ENCODE results near the gene VENTX.
"Not testable (repeated sequence)": the region's sequence is repeated elsewhere in the genome, so short reads cannot be mapped to it uniquely, and the experiment has no call there.

The VENTX gene

GRCh38 chr10:133258818-133259601 lies 21.4 kb downstream of the VENTX start:
- peak; percentile 77 for DNase-seq

- DNase-seq = no peak
Measured at GRCh38 chr10:133259602-133259989, 21.9 kb downstream of the VENTX start.

- DNase-seq = no peak
Measured at GRCh38 chr10:133260895-133261725, 23.5 kb downstream of the VENTX start.

- DNase-seq = no peak
Measured at GRCh38 chr10:133261726-133262325, 24.2 kb downstream of the VENTX start.

- no peak for DNase-seq
Measured at GRCh38 chr10:133262696-133263095, 25.0 kb downstream of the VENTX start.

GRCh38 chr10:133263674-133264073 lies 26.0 kb downstream of the VENTX start:
- no peak for DNase-seq

- DNase-seq = no peak
Measured at GRCh38 chr10:133264461-133264860, 26.8 kb downstream of the VENTX start.

- not testable (repeated sequence) for DNase-seq
Measured at GRCh38 chr10:133265052-133265451, 27.4 kb downstream of the VENTX start.

- DNase-seq = no peak
Measured at GRCh38 chr10:133266056-133266795, 28.6 kb downstream of the VENTX start.

- no peak for DNase-seq
Measured at GRCh38 chr10:133267293-133267692, 29.6 kb downstream of the VENTX start.

- DNase-seq = no peak
Measured at GRCh38 chr10:133267829-133268228, 30.2 kb downstream of the VENTX start.

GRCh38 chr10:133268532-133268931 lies 30.9 kb downstream of the VENTX start:
- DNase-seq = no peak

GRCh38 chr10:133269367-133269766 lies 31.7 kb downstream of the VENTX start:
- DNase-seq = no peak

- no peak for DNase-seq
Measured at GRCh38 chr10:133270204-133270603, 32.5 kb downstream of the VENTX start.

GRCh38 chr10:133270773-133271297 lies 33.2 kb downstream of the VENTX start:
- DNase-seq = no peak

GRCh38 chr10:133271521-133272300 lies 34.1 kb downstream of the VENTX start:
- DNase-seq = no peak

- no peak for DNase-seq
Measured at GRCh38 chr10:133272301-133272963, 34.8 kb downstream of the VENTX start.

GRCh38 chr10:133272964-133273420 lies 35.3 kb downstream of the VENTX start:
- DNase-seq = no peak

GRCh38 chr10:133273534-133274143 lies 36.0 kb downstream of the VENTX start:
- DNase-seq = no peak
